HG03135 (cell line): Measurements from ENCODE around the gene NUP98.

ENCODE experiments used
- ATAC-seq: cut with Tn5 transposase; IDR thresholded peaks from one replicate; pipeline ENCODE4 v1.9.1; 2021; ENCODE audit warnings: mild to moderate bottlenecking, moderate library complexity; ENCODE audit not compliant: unreplicated experiment

The NUP98 gene

DNA sequence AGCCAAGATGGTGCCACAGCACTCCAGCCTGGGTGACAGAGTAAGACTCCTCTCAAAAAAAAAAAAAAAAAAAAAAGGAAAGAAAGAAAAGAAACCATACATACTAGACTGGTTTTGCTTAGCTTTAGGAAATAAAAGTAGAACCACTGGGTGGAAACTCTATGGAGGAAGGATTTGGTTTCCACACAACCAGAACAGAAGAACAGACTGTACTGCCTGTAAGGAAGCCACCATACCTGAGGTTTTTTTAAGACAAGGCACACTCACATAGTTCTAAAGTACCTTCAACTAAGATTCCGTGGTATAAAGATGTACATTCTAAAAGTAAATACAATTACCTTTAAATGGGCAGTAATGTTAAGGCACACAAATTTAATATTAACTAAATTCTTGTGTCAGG lies 58.6 kb downstream of the NUP98 start:
- no peak for ATAC-seq

DNA sequence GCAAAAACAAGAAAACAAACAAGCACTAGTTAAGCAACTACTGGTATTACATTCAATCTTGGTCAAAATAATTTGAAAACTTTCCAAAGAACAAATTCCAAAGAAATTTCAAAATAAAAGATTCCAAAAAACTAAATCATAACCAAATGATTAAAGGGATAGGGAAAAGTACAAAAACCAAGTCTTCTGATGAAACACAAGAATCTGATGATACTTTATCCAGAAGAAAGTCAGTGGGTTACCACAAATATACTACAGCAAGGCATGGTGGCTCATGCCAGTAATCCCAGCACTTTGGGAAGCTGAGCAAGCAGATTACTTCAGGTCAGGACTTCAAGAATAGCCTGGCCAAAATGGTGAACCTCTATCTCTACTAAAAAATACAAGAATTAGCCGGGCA lies 59.1 kb downstream of the NUP98 start:
- ATAC-seq, result no peak

DNA sequence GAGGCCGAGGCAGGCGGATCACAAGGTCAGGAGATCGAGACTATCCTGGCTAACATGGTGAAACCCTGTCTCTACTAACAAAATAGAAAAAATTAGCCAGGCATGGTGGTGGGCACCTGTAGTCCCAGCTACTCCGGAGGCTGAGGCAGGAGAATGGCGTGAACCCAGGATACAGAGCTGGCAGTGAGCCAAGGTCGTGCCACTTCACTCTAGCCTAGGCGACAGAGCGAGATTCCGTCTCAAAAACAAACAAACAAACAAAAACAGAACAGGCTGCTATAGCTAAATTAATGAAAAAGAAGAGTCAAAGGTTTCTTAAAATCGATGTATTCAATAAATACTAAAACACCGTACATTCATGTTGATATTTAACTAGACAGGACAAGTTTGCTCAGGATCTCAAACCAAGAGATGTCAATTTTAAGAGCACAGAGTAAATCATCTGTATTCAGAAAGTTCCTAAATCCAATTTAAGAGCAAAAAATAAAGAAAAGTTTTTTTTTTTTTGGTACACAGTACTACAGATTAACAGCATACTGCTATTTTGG lies 59.9 kb downstream of the NUP98 start:
- ATAC-seq, result no peak

DNA sequence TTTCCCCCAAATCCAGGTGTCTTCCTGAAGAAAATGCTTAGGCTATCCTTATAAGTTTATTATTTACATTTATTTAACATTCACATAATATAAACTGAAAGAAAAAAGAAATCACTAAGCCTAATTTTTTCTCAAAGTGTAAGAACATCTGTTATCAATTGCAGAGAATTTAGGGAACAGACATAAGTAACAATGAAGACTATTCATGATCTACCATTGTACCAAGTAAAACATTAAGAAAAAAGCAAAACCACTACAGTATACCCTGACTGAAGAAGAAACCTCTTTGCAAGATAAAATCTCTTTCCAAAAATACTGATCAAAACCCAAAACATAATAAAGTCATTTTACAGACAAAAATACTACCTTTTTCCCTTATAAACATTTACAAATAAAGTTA lies 60.5 kb downstream of the NUP98 start:
- ATAC-seq, result no peak

DNA sequence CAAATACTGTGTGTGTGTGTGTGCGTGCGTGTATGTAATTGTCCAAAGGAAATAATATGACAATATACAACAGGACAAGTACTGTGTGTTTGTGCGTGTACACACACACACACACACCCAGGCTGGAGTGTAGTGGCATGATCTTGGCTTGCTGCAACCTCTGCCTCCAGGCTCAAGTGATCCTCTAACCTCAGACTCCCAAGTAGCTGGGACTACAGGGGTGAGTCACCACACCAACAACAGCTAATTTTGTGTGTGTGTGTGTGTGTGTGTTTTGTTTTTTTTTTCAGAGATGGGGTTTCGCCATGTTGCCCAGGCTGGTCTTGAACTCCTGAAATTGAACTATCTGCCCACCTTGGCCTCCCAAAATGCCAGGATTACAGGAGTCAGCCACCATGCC lies 61.5 kb downstream of the NUP98 start:
- ATAC-seq, result no peak

DNA sequence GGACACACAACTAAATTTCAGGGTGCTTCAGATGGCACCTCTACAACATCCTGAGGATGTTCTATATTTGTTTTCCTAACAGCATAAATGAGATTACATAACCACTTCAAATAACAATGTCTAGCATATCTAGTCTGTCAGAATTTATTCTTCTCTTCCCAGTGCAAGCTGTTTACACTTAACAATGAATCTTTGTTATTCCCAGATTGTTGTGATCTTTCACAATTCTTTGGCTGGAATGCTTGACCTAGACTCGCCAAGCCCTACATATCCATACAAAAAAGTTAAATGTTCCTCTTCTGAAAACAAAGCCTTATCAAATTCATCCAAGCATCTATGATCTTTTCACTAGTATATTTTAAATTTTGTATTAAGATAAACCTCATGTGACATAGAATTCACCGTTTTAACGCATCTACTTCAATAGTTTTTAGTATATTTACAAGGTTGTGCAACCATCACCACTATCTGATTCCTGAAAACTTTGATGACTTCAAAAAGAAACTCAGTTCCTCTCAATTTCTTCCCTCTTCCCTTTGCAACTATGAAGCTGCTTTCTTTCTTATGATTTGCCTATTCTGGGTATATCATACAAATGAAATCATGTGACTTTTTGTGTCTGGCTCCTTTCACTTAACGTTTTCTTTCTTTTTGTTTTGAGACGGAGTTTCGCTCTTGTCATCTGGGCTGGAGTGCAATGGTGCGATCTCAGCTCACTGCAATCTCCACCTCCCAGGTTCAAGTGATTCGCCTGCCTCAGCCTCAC lies 64.5 kb downstream of the NUP98 start:
- no peak for ATAC-seq

DNA sequence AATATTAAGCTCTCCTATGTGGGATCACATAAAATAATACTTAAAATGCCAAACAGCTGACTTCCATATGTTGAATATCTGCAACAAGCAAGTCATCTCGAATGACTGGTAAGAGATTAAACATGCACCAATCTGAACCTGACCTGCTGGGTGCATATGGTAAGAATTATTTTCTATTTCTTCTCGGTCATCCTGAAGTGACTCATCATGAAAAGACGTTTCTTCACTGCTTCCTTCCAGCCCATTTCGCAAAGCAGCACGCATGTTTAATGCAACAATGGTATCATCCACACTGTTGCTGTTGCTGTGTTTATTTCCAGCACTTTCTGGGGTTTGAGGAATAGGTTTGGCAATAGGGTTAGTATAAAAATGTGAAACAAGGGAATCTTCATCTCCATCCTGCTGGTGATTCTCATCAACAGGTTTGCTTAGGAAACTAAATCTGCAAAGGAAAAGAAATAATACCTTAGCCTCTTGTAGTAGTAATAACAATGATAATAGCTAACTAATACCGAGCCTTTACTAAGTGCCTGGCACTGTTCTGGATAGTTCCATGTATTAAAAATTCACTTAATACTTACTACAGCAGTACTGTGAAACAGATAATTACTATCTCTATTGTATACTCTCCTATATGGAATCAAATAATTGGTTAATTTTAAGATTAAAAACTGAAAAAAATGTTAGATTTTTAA lies 74.2 kb downstream of the NUP98 start:
- ATAC-seq, result no peak

DNA sequence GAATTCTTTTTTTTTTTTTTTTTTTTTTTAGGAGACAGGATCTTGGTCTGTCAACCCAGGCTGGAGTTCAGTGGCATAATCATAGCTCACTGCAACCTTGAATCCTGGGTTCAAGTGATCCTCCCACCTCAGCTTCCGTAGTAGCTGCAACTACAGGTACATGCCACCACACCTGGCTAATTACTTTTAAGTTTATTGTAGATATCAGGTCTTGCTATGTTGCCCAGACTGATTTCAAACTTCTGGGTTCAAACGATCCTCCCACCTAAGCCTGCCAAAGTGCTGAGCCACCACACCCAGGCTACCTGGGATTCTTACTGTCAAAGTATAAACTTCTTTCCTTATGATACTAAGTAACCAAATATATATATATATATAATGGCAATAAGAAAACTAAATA lies 75.3 kb downstream of the NUP98 start:
- no peak for ATAC-seq

DNA sequence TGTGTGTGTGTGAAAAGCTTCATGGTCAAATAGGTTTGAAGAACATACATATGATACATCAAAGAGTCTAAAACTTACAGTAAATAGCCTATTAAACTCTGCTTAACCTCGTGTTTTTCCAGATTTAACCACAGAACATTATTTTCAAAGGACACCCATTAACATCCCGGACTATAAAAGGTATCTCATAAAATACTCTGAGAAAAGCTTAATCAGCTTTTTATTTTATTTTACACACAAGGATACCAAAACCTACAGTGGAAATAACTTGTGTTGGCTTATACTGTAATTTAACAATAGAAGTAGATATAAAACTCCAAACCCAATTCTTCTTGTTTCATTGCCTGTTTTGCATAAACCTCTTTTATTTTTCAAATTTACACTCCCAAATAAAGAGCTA lies 76.4 kb downstream of the NUP98 start:
- no peak for ATAC-seq

DNA sequence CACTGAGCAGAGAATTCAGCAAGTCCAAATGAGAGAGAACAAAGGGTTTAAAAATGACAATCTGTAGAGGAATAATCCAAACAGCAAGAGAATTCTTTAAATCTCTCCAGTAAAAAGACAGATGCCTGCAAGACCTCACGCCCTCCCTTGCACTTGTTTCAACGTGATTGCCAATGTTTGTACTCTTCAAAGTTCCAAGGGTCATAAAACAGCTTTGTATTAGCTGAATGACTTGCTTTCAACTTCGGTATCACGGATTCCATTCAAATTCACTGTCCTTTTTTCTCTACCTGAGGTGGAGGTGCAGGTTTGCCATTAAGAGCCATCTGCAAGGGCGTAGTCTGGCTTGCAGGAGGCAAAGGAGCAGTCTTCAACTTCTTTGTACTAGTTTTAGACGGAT lies 85.1 kb downstream of the NUP98 start:
- ATAC-seq, result no peak

DNA sequence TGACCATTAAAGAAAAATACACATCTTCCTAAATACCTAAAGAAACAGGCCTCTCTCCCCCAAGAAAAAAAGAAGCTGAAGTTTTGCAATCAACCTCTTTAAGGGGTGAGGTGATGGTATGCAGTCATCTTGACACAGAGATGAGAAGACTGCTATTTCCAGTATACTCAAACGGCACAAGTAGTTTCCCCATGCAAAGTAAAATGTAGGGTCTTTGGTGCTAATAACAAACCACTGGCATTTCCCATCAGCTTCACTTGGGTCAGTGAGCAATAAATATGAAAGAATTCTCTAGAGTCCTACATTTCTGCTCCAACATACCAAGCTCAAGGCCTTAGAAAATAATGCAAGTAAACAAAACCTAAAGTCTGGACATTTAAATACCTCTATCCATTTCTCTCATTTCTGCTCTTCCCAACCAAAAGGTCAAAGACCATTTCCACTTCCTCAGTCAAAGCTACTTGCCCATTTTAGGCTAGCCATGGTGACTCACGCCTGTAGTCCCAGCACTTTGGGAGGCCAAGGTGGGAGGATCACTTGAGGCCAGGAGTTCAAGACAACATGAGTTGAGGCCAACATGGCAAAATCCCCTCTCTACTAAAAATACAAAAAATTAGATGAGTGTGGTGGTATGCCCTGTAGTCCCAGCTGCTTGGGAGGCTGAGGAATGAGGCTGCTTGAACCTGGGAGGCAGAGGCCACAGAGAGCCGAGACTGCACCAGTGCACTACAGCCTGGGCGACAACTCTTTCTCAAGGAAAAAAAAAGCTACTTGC lies 86.7 kb downstream of the NUP98 start:
- ATAC-seq, result no peak

DNA sequence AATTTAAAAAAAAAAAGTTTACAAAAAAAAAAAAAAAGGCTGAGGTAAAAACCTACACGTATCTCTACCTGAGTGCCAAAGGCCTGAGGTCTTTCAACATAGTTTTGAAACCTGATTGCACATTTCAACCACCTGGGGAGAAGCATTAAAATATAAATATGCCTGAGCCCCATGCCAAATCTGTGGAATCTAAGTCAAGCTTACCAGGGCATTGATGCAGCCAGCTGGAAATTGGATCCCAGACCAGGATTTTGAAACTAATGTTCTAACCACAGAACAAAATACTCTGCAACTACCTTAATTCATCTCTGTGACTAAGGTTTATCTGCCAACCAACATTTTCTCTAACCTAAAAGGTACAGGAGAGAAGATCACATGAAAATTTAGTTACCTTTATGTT lies 87.4 kb downstream of the NUP98 start:
- ATAC-seq, result no peak

DNA sequence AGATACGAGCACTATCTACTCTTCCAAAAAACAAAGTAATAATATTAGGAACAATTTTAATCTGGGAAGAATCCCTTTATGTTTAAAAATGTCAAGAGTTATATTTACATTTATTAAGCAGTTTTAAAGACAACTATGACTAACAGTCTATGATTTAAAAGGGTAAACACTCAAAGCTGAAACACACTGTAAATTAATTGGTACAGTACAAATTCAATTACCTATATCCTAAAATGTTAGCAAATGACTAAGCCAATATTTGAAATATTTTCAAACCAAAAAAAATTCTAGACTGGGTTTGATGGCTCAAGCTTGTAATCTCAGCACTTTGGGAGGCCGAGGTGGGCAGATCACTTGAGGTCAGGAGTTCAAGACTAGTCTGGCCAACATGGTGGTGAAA lies 90.2 kb downstream of the NUP98 start:
- no peak for ATAC-seq

DNA sequence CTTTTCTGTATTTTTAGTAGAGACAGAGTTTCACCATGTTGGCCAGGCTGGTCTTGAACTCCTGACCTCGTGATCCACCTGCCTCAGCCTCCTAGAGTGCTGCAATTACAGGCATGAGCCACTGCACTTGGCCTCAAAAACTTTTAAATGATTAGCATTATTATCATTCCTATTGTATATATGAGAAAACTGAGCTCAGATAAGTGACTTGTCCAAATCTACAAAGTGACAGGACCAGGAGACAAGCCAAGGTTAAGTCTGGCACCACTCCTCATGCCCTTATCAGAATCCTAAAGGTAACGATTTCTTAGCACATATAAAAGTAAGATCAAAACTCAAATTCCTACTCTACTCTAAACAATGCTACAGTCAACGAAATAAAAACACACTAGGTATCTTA lies 94.0 kb downstream of the NUP98 start:
- ATAC-seq, result no peak

DNA sequence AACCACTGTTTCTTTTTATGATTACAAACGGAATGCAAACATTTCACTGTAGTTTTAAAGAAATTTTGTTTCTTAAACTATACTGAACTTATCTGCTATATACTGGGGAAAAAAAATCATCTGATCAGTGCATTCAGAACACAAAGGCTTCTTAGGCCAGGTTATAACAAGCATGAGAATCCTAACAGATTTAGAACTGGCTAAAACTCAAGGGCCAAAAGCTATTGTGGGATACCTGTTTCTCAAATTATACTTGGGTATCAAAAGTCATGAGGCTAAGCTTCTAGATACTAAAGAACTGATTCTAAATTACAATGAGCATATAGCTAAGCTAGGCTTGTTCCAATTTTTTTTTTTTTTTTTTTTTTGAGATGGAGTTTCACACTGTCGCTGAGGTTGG lies 96.4 kb downstream of the NUP98 start:
- no peak for ATAC-seq

DNA sequence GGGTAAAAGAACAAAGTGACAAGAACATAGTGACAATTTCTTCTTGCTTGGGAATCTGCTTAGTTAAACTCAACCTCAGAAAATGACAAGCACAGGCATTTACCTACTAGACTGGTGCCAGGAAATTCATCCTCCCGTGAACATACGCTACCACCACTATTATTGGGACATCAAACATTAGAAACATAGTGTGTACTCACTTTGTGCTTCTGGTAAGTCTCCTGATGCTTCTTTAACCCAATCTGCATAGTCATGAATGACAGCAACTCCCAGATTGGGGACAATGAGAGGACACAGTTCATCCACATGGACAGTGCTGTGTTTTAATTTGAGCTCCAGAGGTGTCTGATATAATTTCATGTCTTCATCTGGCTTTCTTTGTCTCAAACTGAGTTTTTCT lies 96.9 kb downstream of the NUP98 start:
- ATAC-seq, result no peak

DNA sequence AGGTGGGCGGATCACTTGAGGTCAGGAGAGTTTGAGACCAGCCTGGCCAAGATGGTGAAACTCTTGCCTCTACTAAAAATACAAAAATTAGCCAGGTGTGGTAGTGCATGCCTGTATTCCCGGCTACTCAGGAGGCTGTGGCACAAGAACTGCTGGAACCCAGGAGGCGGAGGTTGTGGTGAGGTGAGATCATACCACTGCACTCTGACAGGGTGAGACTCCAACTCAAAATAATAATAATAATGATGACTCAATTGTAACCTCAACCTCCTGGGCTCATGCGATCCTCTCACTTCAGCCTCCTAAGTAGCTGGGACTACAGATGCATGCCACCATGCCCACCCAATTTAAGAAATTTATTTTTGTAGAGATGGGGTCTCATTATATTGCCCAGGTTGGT lies 110.6 kb downstream of the NUP98 start:
- ATAC-seq, result no peak

DNA sequence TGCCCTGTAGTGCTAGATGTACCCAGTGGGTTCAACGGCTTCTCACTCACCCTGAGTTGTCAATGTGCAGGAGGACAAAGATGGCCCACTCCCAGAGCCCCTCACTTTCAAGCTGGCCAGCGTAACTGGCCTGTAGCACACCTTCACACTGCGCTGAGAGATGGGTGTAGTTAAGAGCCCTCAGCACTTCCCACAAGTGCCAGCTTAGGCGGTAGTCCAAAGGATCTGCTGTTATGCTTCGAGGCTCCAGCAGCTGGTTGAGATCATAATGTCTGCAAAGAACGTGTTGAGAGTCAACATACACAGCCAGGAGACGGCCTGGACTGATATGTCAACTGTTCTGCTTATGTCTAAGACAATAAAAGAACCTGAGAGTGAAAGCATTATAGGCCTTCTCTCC lies 111.4 kb downstream of the NUP98 start:
- no peak for ATAC-seq

DNA sequence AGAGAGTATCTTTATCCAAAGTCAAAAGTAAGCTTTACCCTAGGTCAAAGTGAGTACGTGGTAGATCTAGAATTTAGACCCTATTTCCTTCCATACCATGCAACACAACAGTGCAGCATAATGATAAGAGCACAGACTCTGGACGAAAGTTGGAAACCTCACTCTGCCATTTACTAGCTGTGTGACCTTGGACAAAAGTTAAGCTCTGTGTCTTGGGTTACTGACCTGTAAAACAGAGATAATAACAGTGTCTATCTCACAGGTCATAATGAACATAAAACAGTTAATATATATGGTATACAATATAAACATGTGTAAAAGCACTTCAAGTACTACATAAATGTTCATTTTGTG lies 112.6 kb downstream of the NUP98 start:
- ATAC-seq, result no peak

DNA sequence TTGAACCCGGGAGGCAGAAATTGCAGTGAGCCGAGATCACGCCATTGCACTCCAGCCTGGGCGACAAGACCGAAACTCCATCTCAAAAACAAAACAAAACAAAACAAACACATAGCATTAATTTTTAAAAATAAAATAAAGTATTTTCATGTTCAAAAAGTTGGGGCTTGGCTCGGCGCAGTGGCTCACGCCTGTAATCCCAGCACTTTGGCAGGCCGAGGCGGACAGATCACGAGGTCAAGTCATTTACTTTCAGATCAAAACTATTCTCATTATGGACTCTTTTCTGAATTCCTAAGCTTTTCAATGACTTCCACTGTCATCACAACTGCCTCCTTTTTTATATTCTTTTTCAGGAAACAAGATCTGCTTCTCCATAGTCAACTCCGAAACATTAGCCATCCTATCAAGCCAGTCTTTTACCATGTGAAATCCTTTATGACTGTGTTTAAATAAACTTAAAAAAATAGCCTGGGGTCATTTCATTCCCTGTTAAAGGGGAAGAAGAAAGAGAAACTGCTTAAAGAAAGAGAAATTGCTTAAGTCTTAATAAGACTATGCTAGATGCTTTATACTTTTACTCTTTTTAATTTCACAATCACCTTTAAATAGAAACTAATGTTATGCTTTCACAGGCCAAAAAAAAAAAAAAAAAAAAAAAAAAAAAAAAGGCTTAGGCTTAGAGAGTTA lies 113.1 kb downstream of the NUP98 start:
- ATAC-seq, result no peak

DNA sequence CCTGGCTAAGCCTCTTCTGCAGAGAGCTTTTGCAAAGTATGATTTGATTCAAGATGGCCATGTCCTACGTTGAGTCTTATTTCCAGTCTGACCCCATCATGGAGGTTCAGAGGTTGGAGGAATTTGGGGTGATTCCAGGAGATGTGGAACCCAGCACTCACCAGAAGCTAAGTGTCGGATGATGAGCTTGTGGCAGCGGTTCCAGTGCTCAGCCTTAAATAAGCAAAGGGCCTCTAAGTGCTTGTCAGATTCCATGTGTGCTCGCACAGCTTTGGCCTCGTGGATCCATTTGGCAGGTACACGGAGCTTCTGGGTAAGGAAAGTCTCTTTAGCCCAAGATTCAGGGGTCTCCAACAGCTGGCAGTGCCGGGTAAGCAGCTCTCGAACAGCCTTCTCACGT lies 114.3 kb downstream of the NUP98 start:
- ATAC-seq, result no peak
